Measurements from ENCODE around the gene FNDC8.
"Not testable (repeated sequence)": the region's sequence is repeated elsewhere in the genome, so short reads cannot be mapped to it uniquely, and the experiment has no call there.

The FNDC8 gene

DNA sequence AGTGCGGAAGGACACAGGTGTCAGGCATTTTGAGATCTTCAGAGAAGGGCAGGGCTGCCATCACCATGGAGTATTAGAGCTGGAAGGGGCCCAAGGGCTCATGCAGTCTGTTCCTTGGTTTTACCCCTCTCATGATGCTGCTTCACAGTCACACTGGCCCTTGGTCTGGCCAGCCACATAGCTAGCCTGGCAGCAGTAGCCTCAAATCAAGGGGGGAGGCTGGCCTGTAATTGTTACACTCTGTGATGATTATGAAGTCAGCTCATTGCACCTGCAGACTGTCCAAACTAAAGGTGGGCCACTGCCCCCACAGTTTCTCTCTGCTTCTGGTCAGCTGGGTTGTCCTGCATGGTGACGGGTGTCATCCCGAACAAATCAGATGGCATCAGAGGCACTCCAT, at the start of gene FNDC8:
TSS of gene FNDC8 (plus strand) at position 301 of the 400 bp plus-strand sequence. CDS start at position 380, 79 bp downstream.
- DNase-seq (ENCODE audit: low read depth) = no peak

DNA sequence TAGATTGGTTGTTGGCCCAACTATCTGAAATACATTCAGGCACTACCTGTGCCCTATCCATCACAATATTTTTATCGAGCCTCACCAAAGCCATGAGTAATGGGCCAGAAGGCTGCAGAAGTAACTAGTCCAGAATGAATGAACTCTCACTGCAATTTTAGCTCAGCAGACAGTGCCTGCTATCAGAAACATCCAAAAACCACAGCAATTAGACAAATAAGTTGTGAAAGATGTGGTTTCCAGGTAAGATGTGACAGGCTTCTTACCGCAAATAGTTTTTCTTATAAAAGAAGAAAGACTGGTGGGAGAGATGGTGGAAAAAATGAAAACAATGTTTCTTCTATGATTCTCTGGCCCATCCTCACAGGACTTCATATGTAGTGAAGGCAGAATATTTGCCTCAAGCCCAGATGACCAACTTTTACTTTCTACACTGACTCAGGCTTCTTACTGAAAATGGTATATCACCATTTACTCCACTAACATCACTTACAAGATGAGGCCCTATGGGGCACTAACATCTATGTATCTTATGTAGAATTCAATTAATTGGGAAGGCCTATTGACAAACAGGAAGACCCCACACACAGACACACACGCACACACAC, 48.1 kb upstream of the FNDC8 start:
- DNase-seq (ENCODE audit: low read depth) = no peak

DNA sequence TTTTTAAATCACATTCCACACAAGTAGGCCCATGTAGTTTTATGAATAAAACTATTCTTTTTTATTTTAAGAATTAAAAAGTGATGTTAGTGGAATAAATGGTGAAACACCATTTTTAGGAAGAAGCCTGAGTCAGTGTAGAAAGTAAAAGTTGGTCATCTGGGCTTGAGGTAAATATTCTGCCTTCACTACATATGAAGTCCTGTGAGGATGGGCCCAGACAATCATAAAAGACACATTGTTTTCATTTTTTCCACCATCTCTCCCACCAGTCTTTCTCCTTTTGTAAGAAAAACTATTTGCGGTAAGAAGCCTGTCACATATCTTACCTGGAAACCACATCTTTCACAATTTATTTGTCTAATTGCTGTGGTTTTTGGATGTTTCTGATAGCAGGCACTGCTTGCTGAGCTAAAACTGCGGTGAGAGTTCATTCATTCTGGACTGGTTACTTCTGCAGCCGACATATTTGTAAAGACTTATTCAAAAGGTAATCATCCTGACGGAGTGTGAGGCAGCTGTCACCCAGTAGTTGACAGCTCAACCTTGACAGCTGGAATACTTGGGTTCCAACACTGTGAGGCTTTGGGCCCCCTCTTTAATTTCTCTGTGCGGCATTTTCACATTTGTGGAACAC, 47.3 kb upstream of the FNDC8 start:
- DNase-seq (ENCODE audit: low read depth) = no peak

DNA sequence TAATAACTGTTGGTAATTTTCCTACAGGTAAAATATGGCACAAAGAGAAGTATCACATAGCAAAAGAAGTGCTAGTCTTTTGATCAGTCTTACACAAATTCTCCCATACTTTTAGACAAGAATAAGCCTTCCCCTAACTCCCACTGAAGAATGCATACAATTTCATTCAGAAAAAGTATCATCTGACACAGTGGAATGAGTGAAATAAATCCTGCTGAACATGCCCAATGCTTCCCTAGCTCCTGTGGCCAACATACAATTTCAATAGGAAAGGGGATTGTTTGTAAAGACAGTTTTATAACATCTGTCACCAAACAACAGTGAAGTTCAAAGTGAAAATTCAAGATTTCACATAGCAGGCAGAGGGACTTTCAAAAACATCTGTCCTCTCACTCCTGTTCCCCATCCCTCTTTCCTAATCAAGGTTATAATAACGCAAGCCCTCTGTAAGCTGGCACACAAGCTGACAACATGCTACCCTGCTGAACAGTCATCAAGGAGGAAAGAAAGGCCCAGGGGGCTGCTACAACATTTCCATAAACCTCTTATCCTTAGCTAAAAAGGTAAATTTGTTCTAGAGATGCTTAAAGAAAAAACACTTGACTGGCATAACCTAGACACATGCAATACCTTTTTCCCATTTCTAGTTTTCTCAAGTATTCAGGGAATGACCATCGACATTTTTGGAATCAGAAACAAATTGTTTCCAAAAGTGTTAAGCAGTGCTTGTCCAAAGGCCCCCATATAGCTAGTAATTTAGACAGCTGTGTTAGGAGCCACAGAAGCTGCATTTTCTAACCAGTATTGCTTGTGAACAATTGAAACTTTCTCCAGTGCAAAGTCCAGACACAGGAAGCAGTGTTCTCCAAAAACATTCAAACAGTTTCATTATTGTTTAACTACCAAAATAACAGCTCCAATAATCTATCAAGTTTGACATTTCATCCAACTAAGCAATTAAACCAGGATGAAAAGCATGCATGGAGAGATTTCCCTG, 46.4 kb upstream of the FNDC8 start:
- DNase-seq (ENCODE audit: low read depth) = no peak

DNA sequence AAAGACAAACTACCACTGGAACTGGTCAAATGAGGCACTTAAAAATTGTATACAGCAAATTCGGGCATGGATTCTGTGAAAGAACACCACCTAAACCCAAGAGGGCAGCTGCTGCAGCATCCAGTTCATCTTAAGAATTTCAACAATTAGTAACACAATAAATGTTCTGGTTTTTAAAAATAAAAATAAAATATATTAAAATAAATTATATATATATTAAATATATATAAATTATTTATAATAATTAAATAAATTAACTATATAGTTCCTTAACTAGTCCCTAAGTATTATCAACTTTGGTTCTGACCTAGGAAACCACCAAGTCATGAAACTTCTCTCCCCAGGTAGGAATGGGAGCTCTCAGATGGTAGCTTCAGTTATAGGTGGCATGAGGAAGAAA, 44.5 kb upstream of the FNDC8 start:
- DNase-seq (ENCODE audit: low read depth) = no peak

DNA sequence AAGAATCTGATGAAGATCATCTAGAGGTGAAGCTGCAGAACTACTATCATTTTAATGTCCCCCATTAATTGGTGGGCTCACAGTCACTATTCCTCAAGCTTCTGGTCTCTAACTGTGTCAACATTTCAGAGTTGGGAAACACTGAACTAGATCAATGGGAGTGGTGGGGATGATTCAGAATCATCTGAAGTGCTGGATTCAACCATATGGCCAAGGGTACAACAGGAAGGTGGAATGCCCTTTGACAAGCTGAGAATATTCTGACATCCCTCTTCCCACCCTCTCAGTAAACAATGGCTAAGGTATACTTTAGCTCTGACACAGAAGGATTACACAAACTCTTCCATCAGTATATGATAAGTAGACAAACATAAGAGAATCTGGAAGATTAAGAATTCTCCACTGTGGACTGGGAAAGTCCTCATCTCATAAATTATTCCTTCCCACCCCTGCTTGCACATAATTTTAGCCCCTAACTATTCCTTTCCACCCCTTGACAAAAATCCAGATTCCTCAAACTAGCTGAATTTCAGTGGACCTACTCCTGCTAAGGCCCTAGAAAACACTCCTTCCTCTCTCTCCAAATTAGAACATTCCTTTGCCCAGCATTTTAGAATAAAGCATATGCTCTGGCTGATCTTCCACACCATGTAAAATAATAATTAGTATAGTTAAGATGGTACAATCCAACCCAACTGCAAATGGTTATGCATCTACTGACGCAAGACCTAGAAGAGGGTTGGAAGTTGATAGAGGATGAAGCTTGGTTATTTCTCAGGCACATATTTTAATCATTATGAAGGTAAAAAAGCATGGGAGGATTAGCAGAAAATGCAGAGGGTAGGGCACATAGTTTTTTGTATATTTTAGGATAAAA, 41.6 kb upstream of the FNDC8 start:
- DNase-seq (ENCODE audit: low read depth) = no peak

DNA sequence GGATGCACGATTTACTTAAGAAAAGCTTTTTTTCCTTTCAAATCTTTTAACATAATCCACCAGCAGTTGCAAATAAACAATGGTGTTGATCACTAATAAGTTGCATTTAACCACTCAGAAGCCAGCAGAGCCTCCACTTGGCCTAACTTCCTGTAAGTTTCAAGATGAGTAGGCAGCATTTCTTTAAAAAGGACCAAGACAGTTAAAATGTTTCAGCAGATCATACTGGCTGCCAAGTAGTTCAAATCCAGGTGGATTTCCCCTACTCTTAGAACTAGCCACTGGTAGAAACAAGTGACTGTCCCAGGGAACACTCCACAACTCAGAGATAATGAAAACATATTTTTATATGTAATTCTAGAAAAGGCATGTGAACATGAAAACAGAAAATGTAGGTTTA, 40.9 kb upstream of the FNDC8 start:
- DNase-seq (ENCODE audit: low read depth) = no peak

DNA sequence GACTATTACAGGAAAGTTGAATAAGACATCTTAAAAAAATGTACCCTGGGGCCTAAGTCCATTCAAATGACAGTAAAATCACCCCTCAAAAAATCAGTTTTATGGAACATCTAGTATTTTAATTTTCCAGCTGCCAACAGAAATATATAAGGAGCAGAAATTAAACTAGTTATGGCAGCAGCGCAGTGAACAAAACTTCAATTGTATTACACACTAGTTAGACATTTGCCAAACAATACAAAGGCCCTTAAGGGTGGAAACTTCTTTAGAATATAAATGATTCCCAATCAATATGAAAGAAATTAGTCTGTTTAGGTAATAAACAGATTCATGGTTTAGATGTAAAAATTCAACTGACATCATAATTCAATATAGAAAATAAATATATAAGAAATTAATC, 39.8 kb upstream of the FNDC8 start:
- DNase-seq (ENCODE audit: low read depth) = no peak

DNA sequence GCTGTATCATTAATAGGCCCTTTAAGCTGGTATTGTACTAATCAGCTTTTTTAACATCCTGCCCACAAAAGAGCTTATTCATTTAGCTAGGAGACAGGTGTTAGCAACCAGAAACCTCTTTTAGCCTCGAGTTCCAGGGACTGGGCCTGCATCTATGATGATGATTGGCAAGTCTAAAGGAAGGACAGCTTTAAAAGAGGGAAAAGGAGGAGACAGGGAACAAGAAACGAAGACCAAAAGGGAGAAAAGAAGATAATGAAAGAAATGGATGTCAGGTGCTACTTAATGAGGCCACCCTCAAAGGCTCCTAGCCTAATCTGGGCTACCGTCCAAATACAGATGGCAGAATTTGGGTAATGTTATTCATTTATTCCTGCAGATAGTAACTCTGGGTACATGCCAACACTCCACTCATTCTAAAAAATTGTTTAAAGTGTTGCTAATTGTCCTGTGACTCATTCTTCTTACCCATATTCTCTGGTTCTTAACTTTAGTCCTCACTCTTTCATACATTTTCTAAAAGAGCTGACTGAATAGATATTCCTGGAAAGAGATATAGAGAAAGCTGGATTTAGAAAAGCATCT, 39.2 kb upstream of the FNDC8 start:
- DNase-seq (ENCODE audit: low read depth) = no peak

DNA sequence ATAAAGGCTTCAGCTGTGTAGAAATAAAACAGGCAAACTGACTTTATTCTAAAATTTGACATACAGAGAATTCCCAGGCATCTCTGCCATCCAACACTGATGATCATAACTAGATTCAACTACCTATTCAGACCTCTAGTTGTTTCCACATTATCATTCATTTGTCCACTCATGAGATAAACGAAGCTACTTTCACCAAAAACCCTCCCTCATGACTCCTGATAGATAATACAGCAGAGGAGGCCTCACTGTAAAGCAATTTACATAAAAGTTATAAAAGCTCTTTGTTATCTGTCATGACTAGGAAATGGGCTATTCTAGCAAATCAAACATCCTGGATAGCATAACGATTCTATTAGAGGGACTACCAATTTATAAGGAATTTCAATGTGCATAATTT, 38.3 kb upstream of the FNDC8 start:
- no peak for DNase-seq (ENCODE audit: low read depth)

DNA sequence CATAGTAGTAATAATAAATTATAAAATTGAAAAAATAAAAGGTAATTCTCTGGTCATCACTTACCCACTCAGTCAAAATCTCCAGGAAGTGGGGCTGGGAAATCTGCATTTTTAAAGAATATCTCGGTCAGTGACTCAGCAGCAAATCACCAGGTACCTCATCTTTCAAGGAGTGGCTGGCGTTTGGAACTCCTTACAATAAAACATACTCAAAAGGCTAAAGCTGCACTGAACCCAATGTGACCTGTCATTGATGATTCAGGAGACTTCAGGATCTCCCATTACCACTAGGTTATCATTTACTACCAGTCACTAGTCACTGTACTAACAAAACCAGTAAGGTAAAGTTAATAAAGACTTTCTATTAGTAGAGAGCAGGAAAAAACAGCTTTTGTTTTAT, 36.4 kb upstream of the FNDC8 start:
- DNase-seq (ENCODE audit: low read depth) = no peak

DNA sequence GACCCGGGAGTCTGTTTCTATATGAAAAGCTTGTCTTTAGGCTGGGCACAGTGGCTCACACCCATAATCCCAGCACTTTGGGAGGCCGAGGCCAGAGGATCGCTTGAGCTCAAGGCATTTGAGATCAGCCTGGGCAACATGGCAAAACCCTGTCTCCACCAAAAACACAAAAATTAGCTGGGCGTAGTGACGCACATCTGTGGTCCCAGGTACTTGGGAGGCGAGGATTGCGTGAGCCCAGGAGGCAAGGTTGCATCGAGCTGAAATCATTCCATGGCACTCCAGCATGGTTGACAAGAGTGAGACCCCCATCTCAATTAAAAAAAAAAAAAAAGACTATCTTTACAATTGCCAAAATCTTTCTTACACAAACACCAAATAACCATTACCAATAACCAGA, 35.3 kb upstream of the FNDC8 start:
- DNase-seq (ENCODE audit: low read depth) = no peak

DNA sequence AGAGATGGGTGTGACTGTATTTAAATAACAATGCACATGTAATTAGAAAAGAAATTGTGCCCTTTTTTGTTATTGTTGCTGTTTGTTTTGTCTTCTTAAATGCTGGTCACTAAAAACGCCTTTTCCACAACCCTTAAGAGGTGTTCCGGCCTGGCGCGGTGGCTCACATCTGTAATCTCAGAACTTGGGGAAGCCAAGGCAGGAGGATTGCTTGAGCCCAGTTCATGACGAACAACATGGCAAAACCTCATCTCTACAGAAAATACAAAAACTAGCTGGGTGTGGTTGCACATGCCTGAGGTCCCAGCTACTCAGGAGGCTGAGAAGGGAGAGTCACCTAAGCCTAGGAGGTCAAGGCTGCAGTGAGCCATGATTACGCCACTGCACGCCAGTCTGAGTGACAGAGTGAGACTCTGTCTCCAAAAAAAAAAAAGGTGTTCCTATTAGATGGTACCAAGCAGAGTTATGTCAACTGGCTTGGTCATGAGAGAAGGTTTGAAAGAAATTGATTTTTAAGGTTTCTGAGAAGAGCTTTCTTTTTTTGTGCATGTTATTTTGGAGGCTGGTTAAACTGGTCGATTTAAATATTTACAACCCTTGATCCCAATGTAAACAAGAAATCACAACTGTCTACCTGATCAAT, 34.4 kb upstream of the FNDC8 start:
- DNase-seq (ENCODE audit: low read depth) = no peak

DNA sequence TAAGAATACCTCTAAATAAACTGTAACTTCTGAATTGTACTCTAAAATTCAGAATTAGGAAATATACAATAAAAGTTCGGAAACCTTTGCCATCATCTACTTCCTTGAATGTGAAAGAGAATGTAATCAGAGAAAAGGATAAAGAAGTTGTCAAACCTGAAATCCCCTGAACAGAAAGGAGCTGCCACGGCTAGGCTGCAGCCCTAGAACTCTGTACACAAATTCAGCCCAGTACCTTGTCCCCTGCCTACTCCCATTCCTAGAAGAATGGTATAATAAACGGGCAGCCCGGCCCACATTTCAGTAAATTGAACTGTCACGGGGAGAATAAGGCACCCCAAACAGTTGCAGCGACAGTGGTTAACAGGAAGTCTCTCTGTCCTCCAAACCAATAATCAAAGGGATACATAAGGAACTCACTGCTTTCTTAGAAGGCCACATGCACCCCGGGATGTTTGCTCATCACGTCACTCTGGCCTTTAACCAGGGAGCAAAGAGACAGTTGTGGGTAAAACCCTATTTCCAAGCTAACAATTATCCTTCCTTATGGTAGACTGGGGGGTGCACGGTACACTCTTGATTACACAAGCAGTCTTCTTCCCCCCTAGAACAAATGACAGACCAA, 33.6 kb upstream of the FNDC8 start:
- DNase-seq (ENCODE audit: low read depth) = peak; percentile 26

DNA sequence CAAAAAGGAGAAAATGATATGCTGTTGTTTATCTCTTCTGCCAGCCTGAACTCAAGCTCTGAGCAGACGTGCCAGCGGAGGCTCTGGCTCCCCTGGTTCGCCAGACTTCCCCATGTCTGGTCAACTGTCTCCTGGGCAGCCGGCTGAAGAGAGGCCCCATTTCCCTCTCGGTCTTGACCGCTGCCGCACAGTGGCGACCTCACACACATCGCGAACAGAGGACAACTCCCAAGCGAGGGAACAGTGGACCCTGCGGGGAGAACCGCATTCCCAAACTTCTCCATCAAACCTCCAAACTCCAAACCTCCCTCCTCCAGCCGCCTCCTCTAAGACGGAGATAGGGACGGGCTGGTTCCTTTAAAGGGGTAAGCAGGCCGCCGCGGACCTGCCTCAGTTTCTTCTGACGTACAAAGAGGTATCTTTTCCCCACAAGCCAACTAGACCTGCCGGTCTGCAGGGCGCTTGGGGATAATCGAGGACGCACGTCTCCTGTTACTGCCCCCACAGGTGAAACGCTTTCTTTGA, 33.0 kb upstream of the FNDC8 start:
- DNase-seq (ENCODE audit: low read depth) = peak; percentile 59

DNA sequence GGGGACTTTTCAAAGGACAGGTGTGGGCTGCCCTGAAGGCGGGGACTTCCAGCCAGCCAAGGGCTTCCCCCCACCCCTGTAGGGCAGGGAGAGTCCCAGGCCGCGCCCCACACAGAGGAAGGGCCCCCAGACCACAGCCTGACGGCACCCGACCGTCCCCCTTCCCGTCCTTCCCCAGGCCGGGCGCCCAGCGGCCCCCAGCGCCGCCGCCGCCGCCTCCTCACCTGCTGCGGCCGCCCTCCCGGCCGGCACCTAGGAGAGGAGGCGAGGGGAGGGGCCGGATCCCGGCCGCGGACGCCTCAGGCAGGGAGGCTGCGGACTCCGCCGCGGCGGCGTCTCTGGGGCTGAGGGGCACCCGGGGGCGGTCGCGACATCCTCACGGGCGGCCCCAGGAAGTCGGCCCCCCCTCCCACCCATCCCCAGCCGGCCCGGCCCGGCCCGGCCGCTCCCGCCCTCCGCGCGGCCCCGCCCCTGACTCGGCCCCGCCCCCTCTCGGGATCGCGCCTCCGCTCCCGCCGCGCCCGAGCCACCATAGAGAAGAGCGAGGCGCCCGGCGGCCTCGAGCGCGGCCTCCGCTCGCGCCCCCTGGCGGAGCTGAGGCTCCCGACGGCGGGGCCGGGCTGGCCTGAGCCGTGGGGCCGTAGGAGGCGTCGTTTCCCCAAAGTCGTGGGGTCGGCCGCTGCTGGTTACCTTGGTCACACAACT, 32.4 kb upstream of the FNDC8 start:
- peak; percentile 68 for DNase-seq (ENCODE audit: low read depth)

DNA sequence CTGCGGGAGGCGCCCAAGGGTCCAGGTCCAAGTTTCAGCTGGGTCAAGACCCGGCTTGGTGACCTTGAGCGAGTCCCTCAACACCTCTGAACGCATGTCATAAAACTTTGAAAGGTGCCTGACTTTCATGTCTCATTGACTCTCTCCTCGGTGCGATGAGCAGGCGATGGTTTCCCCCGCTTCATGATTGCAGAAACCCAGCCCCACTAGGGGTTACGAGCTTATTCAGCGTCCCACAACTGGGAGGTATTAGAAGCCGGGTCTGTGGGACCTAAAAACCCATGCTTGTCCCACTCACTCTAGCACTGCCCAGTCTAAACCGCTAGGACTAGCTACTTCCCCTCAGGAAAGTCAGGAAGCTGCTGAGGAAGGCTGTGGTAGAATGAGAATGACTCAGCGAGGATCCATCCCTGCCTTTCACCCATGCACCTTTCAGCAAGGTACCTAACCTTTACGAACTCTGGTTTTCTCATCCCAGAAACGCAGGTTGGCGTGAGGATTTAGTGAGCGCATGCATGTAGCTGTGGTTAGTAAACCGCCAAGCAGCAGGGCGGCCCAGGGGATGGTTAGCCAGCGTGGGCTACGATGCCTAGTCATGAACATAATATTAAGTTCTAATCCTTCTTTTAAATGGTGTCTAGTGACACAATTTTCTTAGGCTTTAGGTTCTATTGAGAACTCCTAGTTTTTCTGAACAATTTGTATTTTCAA, 31.7 kb upstream of the FNDC8 start:
- DNase-seq (ENCODE audit: low read depth) = peak; percentile 53

DNA sequence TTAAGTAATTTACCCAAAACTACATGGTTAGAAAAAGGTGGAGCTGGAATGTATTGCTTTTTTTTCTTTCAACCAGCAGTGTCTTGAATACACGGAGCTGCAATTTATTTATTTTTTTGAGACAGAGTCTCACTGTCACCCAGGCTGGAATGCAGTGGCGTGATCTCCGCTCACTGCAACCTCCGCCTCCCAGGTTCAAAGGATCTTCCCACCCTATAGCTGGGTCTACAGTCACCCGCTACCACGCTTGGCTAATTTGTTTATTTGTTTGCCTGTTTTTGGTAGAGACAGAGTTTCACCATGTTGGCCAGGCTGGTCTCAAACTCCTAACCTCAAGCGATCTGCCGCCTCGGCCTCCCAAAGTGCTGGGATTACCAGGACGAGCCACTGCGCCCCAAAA, 30.7 kb upstream of the FNDC8 start:
- not testable (repeated sequence) for DNase-seq (ENCODE audit: low read depth)

DNA sequence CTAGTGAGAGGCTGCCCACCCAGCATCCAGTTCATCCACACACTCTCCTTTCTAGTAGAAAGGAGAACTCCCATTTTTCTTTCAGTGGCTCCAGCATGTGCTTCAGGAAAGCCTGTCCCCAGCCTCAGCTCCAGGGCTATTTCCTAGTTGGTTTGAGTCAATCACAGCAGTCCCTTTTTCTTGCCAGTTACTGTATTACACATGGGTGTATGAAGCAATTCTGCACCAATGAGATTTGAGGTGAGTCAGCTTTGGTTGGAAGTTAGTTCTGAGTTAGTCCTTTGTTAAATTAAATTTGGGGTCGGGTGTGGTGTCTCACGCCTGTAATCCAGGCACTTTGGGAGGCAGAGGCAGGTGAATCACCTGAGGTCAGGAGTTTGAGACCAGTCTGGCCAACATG, 26.5 kb upstream of the FNDC8 start:
- DNase-seq (ENCODE audit: low read depth) = no peak
